GM19452 (cell line): ENCODE data around the gene ARHGEF26.
A peak's percentile ranks its signal among the peaks of the same experiment; 100 is the strongest.

ENCODE experiments used
- ATAC-seq: cut with Tn5 transposase; IDR thresholded peaks from one replicate; pipeline ENCODE4 v1.9.1; 2021; ENCODE audit not compliant: unreplicated experiment

The ARHGEF26 gene

DNA sequence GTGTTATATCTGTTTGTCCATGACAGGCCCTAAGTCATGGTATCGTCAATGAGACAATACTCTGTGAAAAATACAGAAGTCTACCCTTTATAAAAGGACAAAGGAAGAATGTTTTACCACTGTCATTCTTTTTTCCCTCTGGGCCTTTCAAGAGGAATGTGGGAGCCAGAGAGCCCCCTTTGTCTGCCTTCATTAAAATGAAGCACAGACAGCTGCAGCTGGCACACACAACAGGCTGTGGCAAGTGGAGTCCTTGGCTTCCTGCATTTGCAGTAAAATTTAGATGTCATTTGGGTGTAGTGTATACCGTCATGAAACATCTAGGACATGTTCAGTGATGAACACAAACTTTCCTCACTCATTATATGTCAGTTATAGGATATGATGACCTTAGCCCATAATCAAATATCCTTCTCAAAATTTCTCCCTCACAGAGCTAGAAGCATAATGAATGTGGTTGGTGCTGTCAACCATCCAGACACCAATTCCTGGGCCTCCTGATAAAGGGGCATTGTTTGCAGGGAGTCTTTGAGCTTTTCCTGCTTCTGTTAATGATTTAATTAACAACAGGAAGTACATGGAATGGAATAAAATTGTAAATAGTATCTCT, 126.7 kb downstream of the ARHGEF26 start:
- ATAC-seq = no peak

DNA sequence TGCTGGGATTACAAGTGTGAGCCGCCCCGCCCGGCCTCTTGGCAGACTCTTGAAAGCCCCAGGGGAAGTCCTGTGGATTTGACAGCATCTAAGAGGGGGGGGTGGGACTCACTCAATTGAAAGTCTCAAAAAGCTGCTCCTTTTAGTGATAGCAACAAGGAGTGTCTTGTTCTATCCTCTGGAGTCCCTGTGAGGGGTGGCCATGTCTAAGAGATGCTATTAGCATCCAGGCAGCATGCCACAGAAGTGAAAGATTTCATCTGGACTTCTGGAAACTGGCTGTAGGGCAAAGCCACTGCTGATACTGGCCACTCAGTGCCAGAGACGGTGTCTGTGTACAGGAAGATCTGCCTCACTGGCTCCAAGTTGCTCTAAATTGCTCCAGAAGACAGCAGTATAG, 129.1 kb downstream of the ARHGEF26 start:
- ATAC-seq = no peak

- no peak for ATAC-seq
These were observed 130.4 kb downstream of the ARHGEF26 start for GRCh38 chr3:154251610-154252009.

- peak; percentile 78 for ATAC-seq
These were observed 131.8 kb downstream of the ARHGEF26 start for GRCh38 chr3:154252759-154253638.

- no peak for ATAC-seq
These were observed 133.3 kb downstream of the ARHGEF26 start for GRCh38 chr3:154254527-154254926.

DNA sequence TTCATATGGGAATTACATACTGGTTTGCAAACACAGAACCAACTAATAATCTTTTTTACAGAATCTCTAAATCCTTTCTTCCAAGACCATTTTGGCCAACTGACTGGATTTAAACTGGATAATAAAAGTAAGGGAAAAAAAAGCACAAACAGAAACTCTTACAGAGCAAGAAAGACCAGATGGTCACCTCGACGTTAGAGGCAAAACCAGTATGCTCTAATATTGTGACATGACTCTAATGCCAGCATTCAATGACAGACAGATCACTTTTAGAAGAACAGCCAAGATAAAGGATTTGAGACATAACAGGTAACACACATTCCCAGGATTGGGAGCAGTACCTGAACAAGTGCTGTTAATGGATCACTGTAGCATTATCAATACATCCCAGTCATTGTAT, 152.2 kb downstream of the ARHGEF26 start:
- no peak for ATAC-seq

DNA sequence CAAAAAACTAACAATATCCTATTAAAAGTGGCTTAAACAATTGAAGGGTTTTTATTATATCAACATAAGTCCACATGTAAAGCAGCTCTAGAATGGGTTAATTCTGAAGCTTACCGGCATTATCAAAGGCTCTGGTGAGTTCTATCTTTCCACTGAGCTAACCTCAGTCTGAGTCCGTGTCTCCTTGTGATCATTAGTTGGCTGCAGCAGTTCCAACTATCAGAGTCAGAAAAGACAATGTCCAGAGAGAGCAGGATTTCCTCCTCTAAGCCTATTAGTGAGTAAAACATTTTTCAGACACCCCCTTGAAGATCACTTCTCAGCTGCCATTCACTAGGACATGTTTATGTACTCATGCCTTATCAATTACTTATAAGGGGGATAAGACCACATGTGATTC, 153.2 kb downstream of the ARHGEF26 start:
- no peak for ATAC-seq

DNA sequence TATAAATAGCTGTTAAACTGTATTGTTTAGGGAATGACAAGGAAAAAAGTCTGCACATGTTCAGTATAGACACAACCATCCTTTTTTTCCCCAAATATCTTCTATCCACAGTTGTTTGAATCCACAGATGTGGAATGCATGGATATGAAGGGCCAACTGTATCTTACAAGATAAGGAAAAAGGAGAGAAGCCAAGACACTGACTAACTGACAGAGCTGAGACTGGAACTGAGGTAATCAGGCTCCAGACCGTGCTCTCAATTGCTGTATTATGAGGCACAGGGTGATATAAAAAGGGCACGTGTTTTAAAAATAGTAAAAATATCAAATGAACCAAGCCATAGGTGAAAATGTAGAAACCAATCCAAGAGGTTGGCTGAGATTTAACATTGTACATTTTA, 154.1 kb downstream of the ARHGEF26 start:
- no peak for ATAC-seq

- no peak for ATAC-seq
These were observed 154.8 kb downstream of the ARHGEF26 start for GRCh38 chr3:154275965-154276364.

GRCh38 chr3:154280161-154280560, 159.0 kb downstream of the ARHGEF26 start:
- no peak for ATAC-seq

GRCh38 chr3:154285221-154285620, 164.0 kb downstream of the ARHGEF26 start:
- no peak for ATAC-seq

DNA sequence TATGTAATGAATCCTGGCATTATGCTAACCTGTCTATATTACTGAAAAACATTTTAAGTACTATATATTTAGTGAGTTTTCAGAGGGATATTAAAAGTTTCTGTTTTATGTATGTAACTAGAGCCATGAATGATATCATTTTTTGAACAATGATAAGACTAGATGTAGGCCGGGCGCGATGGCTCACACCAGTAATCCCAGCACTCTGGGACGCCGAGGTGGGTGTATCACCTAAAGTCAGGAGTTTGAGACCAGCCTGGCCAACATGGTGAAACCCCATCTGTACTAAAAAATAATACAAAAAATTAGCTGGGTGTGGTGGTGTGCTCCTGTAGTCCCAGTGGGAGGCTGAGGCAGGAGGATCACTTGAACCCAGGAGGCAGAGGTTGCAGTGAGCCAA, 169.0 kb downstream of the ARHGEF26 start:
- ATAC-seq = no peak

- ATAC-seq = no peak
These were observed 172.8 kb downstream of the ARHGEF26 start for GRCh38 chr3:154294016-154294415.

DNA sequence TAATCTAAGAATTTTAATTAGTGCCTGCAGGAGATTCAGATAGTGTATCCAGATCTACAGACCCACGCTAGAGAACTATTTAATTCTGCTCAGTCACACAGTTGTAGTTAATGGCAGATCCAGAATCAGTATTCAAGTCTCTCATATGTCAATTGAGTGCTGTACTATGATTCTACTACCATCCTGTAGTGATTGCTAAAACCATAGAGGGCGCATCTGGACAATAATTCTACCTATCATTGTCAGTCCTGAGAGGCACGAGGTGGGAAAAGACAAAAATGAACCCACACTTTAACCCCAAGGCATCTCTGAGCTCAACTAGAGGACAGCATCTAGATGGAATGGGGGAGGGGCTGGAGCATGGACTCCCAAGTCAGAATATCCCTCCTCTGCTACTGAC, 180.4 kb downstream of the ARHGEF26 start:
- ATAC-seq = no peak

GRCh38 chr3:154304116-154304786, 183.1 kb downstream of the ARHGEF26 start:
- ATAC-seq = peak; percentile 46

- peak; percentile 61 for ATAC-seq
These were observed 183.7 kb downstream of the ARHGEF26 start for GRCh38 chr3:154304936-154305335.

DNA sequence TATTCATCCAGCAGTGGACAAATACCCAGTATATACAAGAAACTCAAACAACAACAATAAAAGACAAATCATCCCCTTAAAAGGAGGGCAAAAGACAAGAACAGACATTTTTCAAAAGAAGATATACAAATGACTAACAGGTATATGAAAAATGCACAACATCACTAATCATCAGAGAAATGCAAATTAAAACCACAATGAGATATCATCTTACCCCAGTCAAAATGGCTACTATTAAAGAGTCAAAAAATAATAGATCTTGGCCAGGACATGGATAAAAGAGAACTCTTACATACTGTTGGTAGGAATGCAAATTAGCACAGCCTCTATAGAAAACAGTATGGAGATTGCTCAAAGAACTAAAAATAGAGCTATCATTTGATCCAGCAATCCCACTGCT, 186.2 kb downstream of the ARHGEF26 start:
- ATAC-seq = no peak
